ENCODE results near the gene LRRC8C. TPM values are rescaled to one million over a fixed set of nuclear protein-coding genes. Genes with fewer than 3 reads are reported as not detected.

Gene LRRC8C
- total and polyA plus RNA-seq, 2 donors (not counting 1 experiment from before 2014, with no cell fraction given), result 3.9 to 6.8 TPM

GRCh38 chr1:89599332-89599630 lies 33.6 kb upstream of the LRRC8C start:
- no peak for TF ChIP-seq EZH2 (IDR thresholded peaks at IDR 0.05; ENCODE audit: borderline replicate concordance, insufficient read depth, low read depth, low read length, poor library complexity, severe bottlenecking)
- TF ChIP-seq CTCF (IDR thresholded peaks at IDR 0.05), result peak; percentile 41
- DNase-seq, result no peak
- Histone ChIP-seq H3K27ac (ENCODE audit: low read length in 2 of 2) (no peak overlapping the region), H3K4me2 (replicated peaks; ENCODE audit: low read depth, low read length, poor library complexity, severe bottlenecking) (no peak overlapping the region), H2AFZ (ENCODE audit: insufficient read depth, low read depth, low read length, poor library complexity, severe bottlenecking) (no peak overlapping the region), H3K9ac (ENCODE audit: low read length) (no peak overlapping the region), H3K79me2 (ENCODE audit: control insufficient read depth, insufficient read depth, low read length) (no peaks in the 10 kb centered on the region), H3K4me3 (ENCODE audit: control extremely low read depth in 1 of 5, extremely low read depth in 1 of 5, insufficient read depth in 1 of 5, low read depth in 2 of 5, low read length in 4 of 5) (no peak overlapping the region), H3K4me1 (ENCODE audit: control insufficient read depth in 2 of 2, insufficient read depth in 2 of 2, low read length in 2 of 2) (no peaks in the 10 kb centered on the region), H3K36me3 (replicated peaks in 1 of 2; ENCODE audit: control extremely low read depth in 1 of 2, control insufficient read depth in 1 of 2, extremely low read depth in 1 of 2, insufficient read depth in 2 of 2, low read length in 1 of 2) (no peaks in the 10 kb centered on the region), H3K9me3 (ENCODE audit: control extremely low read depth in 1 of 3, control insufficient read depth in 2 of 3, insufficient read depth in 1 of 3, low read length in 2 of 3) (no peaks in the 10 kb centered on the region), H3K27me3 (replicated peaks in 1 of 4; ENCODE audit: control extremely low read depth in 1 of 4, control insufficient read depth in 3 of 4, insufficient read depth in 4 of 4, low read length in 3 of 4) (no peaks in the 10 kb centered on the region), H4K20me1 (ENCODE audit: control insufficient read depth, insufficient read depth, low read length, poor library complexity, severe bottlenecking) (no peaks in the 10 kb centered on the region)
- no peak for ATAC-seq (ENCODE audit: low read depth)
- Mint-ChIP-seq H3K4me3 (no peak overlapping the region), H3K4me1 (peaks cover 4% of the 10 kb centered on the region), H3K27ac (no peak overlapping the region), H3K9me3 (ENCODE audit: insufficient read depth) (no peaks in the 10 kb centered on the region), H3K27me3 (no peaks in the 10 kb centered on the region)
- WGBS (ENCODE audit: insufficient coverage), result 100% methylated on average over 1 of the region's 2 CpGs
- POLR2A ChIA-PET, result no interaction called here
- CTCF ChIA-PET, result interaction anchor here (0.8 to 11.5 kb wide), 16 partner anchors 9 to 1646 kb away, joined by 3 to 83 read pairs (median 4); no protein-coding TSS in a partner anchor
- intact Hi-C loops (cut with micrococcal nuclease), result loop anchor here (1.0 kb wide), 3 partner anchors 79 to 164 kb away; no protein-coding TSS in a partner anchor

- H3K79me2 ChIP-seq (ENCODE audit: control insufficient read depth, insufficient read depth, low read length), result no peaks in the 10 kb centered on the region
- TF ChIP-seq CTCF (IDR thresholded peaks at IDR 0.05) (no peak), EZH2 (IDR thresholded peaks at IDR 0.05; ENCODE audit: borderline replicate concordance, insufficient read depth, low read depth, low read length, poor library complexity, severe bottlenecking) (no peak)
- no peaks in the 10 kb centered on the region for H4K20me1 ChIP-seq (ENCODE audit: control insufficient read depth, insufficient read depth, low read length, poor library complexity, severe bottlenecking)
- DNase-seq, result no peak
- H3K36me3 ChIP-seq (replicated peaks in 1 of 2; ENCODE audit: control extremely low read depth in 1 of 2, control insufficient read depth in 1 of 2, extremely low read depth in 1 of 2, insufficient read depth in 2 of 2, low read length in 1 of 2), result no peaks in the 10 kb centered on the region
- no peak overlapping the region for H3K27ac Mint-ChIP-seq
- intact Hi-C loops (cut with micrococcal nuclease), result no loop called here
- H3K27me3 ChIP-seq (replicated peaks in 1 of 4; ENCODE audit: control extremely low read depth in 1 of 4, control insufficient read depth in 3 of 4, insufficient read depth in 4 of 4, low read length in 3 of 4), result no peaks in the 10 kb centered on the region
- no peak overlapping the region for H3K27ac ChIP-seq (ENCODE audit: low read length in 2 of 2)
- ATAC-seq (ENCODE audit: low read depth), result no peak
- no peaks in the 10 kb centered on the region for H3K4me1 ChIP-seq (ENCODE audit: control insufficient read depth in 2 of 2, insufficient read depth in 2 of 2, low read length in 2 of 2)
- H3K9me3 Mint-ChIP-seq (ENCODE audit: insufficient read depth), result no peaks in the 10 kb centered on the region
- no peak overlapping the region for H2AFZ ChIP-seq (ENCODE audit: insufficient read depth, low read depth, low read length, poor library complexity, severe bottlenecking)
- H3K4me3 Mint-ChIP-seq, result no peak overlapping the region
- no peak overlapping the region for H3K4me3 ChIP-seq (ENCODE audit: control extremely low read depth in 1 of 5, extremely low read depth in 1 of 5, insufficient read depth in 1 of 5, low read depth in 2 of 5, low read length in 4 of 5)
- ChIA-PET POLR2A (no interaction called here), CTCF (interaction anchor here (0.7 to 11.5 kb wide), 17 partner anchors 11 to 163 kb away, joined by 3 to 83 read pairs (median 4); no protein-coding TSS in a partner anchor)
- WGBS (ENCODE audit: insufficient coverage), result 100% methylated on average over 2 of the region's 3 CpGs
- H3K9ac ChIP-seq (ENCODE audit: low read length), result no peak overlapping the region
- no peaks in the 10 kb centered on the region for H3K9me3 ChIP-seq (ENCODE audit: control extremely low read depth in 1 of 3, control insufficient read depth in 2 of 3, insufficient read depth in 1 of 3, low read length in 2 of 3)
- H3K4me1 Mint-ChIP-seq, result peaks cover 6% of the 10 kb centered on the region
- no peaks in the 10 kb centered on the region for H3K27me3 Mint-ChIP-seq
- H3K4me2 ChIP-seq (replicated peaks; ENCODE audit: low read depth, low read length, poor library complexity, severe bottlenecking), result no peak overlapping the region
Measured at GRCh38 chr1:89600451-89601224, 32.3 kb upstream of the LRRC8C start.
